Gastroesophageal sphincter (tissue), 3 donors: ENCODE data around the gene ITPKA.

Source experiments
- CTCF ChIP-seq, 4 experiments: fragments of 200-600 bp in 2 of 4; fragments of 450-650 bp in 2 of 4; sonication (generic) in 1 of 4; IDR thresholded peaks; one replicate each; pipeline ENCODE4 v1.5.1; 2017 to 2019; ENCODE audit warnings: antibody characterized with exemption in 4 of 4, mild to moderate bottlenecking in 2 of 4, moderate library complexity in 2 of 4
- POLR2A ChIP-seq, 2 donors: fragments of 450-650 bp; IDR thresholded peaks; one replicate each; pipeline ENCODE4 v1.6.1; 2017; ENCODE audit warnings: antibody characterized with exemption in 2 of 2, mild to moderate bottlenecking in 2 of 2, moderate library complexity in 1 of 2

GRCh38 chr15:41517895-41518449 lies 24.3 kb downstream of the ITPKA start:
- TF ChIP-seq POLR2A (IDR thresholded peaks at IDR 0.05) (no peak), CTCF (IDR thresholded peaks at IDR 0.05) (no peak)
